NCI-H2171 treated with DMSO at 0.1 percent for 48 hours (cell line): ENCODE measurements around the gene WWOX.

ENCODE experiments used
- DNase-seq: peaks from one replicate; lab custom pipeline; 2025; lab: John Stamatoyannopoulos, UW

The WWOX gene

GRCh38 chr16:78659216-78659615 is 559.8 kb downstream of the WWOX start:
- DNase-seq: no peak

DNA sequence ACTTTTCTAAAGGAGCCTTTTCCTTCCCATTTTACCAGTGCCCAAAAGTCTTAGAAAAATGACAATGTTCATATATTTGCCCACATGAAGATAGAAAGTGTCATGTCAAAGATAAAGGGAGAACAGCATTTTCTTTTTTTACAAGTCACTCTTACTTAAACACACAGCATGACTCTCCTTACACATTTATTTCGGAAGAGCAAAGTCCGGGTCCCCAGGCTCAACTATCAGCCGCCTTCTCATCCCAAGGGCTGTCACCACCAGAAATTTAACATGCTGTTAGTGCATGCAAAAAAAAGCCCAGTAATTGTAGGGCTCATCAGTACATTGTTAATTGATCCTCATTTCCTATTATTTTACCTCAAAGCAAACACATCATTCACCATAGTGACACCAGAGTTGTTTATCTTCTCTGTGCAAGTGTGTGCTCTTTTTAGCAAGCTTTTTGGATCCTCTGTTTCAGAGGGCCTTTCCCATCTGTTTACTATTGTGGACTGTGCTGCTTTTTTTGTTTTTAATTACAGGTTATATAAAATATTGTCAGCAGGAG is 560.3 kb downstream of the WWOX start:
- peak; percentile 32 for DNase-seq

- DNase-seq: no peak
Observed at GRCh38 chr16:78660795-78661194, 561.3 kb downstream of the WWOX start.

DNA sequence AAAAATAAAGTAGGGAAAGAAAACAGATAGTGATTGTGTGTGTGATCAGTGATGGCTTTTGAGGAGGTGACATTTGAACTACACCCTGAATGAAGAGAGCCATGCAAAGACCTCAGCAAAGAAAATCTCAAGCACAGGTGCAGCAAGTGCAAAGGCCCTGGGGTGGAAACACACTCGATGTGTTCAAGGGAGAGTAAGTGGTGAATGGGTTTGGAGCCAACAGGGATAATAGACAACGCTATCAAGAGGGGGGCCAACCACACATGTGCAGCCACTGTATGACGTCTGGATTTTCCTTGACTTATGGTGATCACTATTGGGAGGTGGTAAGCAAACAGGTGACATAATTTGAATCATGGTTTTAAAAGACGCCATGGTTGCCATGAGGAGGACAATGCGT is 564.2 kb downstream of the WWOX start:
- DNase-seq: no peak

DNA sequence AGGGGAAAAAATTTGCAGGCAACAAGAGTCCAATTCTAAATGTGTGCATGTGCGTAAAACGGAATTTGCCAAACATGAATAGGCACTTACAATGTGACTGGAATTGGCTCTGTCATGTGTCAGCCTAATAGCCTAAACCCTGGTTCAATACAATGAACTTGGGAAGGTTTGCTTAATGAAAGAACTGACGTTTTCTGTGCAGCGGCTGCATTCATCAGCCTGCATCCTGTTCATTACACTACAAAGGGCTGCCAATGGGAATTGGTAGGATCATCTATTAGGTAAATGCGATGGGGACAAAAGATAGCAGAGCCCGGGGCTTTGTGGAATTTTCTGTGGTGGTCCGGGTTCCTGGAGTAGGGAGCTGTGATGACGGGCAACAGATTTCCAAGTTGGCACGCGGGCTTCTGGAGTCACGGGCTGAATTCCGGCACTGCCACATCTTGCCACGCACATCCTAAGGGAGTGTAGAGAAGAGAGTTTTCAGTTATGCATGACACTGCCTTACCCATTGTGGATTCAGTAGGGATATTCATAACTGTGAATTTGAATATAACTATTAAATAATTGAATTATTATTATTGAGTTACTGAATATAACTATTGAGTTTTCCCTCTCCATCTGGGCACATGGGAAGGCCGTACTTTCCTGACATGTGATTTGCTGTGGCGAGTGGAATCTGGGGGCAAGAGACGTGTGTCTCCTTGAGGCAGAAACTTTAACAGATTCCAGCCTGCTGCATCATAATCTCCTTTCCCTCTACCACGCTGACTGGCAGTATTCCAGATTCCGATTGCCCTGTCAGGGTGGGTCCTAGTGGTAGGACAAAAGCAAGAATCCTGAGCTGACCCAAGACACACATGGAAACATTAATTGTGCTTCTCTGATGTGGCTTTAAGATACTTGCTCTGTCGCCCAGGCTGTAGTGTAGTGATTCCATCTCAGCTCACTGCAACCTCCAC is 565.6 kb downstream of the WWOX start:
- no peak for DNase-seq

DNA sequence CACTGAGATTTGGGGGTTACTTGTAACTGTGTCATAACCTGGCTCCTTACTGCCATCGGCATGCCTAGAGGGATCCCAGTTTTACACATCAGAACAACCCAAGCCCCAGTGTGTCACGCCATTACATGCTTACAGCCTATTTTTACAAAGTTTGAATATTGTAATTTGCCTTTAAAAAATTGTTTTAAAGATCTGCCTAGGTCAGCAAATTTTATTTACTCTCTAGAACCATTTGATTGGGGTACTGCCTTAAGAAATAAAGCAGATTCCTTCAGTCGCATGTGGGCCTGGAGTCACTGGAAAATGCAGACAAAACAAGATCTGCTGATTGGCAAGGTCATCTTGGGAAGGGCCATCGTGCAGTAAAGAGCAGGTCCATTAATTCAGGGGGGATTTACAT is 566.9 kb downstream of the WWOX start:
- DNase-seq: no peak

GRCh38 chr16:78667675-78668074 is 568.2 kb downstream of the WWOX start:
- DNase-seq: no peak

DNA sequence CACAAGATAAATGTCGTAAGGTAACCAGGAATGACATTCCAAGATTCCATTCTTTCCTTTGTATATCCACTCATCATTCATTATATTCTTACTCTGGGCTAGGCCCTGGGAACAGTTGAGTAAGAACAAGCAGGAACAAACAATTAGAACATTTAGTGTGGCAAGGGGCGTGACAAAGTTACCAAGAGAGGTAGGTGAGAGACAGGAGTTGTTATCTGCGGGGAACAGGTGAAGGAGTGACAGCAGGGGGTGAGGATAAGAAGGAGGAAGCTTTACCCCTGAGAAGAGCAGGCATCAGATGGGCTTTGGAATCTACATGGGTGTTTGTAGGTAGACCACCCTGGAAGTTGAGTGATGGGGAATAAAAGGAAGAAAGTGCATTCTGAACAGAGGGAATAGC is 568.9 kb downstream of the WWOX start:
- no peak for DNase-seq

GRCh38 chr16:78669994-78670393 is 570.5 kb downstream of the WWOX start:
- DNase-seq: no peak

DNA sequence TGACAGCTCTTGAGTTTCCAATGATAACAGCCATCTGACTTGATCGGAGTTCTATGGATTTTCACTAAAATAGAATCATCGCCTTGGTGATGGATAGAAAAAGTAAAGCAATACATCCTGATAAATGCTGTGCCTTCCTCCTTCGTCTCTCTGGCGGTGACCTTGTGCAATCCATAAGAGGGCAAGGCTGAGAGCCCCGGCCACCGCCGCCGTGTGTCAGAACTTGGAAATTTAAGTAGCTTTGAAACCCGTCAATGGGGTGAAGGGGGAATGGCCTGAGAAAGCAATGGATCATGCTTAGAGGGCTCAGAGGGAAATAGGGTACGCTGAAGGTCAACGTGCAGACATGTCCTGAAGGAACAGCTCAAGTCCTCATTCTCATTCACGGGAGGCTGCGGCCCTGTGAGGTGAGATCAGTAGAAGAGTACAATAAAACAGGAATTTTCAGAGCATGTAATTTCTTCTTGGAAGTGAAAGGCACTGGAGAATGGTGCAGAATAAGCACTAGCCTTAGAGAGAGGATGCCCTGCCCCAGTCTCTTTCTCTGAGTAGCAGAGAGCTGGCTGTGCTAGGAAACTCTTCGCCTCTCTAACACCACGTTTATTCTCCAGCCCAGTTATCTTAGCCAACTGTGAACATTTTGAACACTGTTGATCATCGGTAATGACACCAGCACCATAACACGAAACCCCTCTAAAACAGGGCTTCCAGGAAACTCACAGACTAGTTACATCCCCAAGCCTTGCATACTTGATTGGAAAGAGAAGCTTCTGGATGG is 573.5 kb downstream of the WWOX start:
- no peak for DNase-seq

DNA sequence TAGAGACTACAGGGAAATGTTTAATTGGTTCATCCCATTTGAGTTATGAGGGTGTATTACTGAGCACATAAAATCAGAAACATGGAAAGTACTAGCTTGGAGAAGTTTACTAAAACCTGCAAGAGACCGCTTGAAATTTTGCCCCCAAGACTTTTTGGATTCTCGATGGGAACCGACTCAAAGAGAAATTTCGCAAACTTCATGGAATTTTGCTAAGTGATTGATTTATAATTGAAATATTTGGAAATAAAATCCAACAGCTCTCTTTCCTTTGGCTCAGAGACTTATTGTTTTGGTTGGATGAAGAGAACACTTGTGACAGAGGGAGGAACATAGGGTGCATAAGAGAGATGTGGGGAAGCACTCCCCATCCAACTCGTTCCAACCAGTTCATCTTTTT is 574.4 kb downstream of the WWOX start:
- DNase-seq: no peak

DNA sequence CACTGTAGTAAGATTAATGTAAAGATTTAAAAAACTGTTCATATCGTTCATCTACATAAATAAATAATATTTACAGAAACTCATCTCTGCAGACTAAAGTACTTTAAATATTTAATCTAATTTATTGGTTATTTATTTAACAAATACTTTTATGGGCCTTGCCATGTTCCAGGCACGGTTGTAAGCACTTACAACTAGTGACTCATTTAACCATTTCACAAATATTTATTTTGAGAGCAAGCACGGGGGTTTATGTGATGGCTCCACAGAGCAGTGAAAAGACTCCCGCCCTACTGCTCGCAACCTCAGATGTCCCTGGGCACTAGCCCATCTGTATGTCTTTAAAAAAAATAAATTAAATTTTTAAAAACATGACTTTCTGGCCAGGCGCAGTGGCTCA is 575.9 kb downstream of the WWOX start:
- DNase-seq: no peak

DNA sequence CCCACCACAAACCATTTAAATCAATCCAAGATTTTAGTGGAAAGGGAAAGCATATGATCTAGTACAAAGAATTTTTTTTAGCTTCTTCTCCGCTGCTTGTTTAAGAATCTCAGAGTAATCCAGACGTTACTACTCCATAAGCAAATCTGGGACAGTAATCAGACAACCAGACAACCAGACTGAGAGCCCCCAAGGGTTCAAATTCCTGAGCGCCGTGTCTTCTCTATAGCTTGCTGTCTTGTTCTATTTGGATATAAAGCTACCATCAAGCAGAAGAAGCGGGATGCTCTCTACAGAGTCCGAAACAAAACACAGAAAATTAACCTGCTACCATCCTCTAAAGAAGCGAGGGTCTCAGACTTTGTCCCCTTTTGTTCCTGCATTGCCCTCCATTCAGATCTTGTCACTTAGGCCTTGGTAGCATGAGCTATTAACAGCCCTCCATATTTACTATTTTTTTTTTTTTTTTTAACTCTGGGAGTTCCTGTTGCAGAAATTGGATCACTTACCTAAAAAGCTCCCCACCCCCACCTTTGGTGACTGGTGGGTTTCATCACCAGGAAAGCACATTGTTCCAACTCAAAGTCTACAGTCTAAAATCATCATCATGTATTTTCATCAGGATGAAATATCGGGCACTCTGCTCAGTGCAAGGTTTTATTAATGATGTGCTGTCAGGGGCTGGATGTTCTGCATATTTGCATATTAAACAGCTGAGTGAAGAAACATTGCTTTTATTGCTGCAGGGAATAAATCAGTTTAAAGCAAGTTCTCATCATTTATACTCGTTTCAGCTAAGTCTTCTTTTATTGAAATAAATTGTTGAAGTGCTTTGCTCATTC is 576.7 kb downstream of the WWOX start:
- DNase-seq: peak; percentile 5

GRCh38 chr16:78677181-78677731 is 577.8 kb downstream of the WWOX start:
- DNase-seq: no peak

DNA sequence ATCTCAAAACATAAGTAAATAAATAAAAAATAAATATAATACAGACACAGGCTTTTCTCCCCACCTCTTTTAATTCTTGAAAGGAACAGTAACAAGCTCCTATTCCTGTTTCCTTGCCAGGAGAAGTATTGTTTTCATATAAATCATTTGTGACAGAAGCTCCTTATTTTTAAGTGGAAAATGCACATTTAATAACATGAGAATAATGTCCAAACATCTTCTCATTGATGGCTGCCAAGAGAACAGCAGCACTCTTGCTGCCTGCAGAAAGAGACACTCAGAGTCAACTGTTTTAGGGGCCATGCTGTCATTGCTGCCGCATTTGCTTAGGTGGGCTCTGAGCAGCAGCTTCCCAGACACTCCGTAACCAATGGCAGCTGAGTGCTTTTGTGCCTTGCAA is 580.1 kb downstream of the WWOX start:
- DNase-seq: no peak

DNA sequence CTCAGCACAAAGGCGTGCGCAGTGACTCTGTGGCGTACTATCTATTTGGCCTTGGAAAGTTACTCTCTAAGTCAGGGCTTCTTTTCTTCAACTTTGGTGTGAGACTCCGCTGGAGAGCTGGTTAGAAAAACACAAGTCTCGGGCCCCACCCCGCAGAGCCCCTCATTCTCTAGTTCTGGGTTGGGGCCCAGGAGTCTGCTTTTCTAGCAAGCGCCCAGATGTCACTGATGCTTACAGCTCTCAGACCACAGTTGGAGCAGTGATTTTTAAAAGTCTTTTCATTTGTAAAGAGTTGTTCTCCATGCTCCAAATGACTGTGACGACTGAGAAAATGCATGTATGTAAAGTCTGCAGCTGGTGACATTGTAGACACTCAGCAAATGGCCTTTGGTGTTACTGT is 582.3 kb downstream of the WWOX start:
- no peak for DNase-seq

GRCh38 chr16:78684030-78684611 is 584.7 kb downstream of the WWOX start:
- no peak for DNase-seq

- DNase-seq: no peak
Observed at GRCh38 chr16:78684655-78685375, 585.4 kb downstream of the WWOX start.

GRCh38 chr16:78686601-78687000 is 587.1 kb downstream of the WWOX start:
- no peak for DNase-seq

DNA sequence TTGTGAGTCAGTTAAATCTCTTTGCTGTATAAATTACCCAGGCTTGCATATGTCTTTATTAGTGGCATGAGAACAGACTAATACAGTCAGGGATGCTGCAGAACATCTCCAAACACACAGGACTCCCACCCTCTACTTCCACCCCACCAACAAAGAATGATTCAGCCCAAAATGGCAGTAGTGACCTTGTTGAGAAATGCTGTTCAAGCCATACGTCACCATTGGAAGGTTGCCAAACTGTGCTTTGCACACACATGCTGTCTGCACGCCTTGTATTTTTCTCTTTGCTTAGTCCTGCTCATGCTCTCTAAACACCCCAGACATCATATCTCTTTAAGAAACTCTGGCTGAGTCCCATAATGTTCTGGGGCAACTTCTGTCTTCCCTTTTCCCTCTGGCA is 589.6 kb downstream of the WWOX start:
- DNase-seq: peak; percentile 84

- no peak for DNase-seq
Observed at GRCh38 chr16:78689536-78689935, 590.1 kb downstream of the WWOX start.
